DMS153 treated with DMSO at 0.1 percent for 48 hours (cell line): Measurements from ENCODE around the gene KCNA10.

ENCODE experiments used
- DNase-seq: peaks from one replicate; lab custom pipeline; 2025; ENCODE audit not compliant: unreplicated experiment; lab: John Stamatoyannopoulos, UW

The KCNA10 gene

DNA sequence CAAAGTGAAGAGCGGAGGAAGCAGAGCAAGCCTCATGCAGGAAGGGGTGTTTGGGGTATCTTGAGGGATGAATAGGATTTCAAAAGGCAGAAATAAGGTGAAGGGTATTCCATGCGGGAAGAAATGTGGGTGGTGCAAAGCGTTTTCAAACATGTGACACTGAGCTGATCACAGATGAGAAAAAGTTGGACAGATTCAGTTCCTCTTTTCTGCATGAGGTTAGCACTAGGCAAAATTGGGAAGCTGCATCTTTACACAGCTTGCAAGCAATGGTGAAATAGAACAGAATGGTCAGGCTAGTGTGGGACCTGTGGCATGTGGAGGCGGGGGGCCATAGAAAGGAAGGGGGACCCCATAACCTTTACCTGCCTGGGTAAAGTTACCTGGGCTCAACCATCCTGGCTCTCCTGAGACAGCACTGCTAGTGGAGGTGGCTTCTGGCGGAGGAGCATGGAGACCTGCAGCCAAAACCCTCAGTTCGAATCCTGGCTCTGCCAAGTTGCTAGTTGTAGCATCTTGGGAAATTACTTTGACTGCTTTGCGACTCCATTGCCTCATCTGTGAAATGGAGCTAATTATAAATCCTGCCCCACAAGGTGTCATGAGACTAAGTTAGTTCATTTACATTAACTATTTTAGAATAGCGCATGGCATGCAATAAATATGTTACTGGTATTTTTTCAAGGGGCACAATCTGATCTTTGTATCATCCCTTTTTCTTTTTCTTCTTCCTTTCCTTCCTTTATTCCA is 16.4 kb downstream of the KCNA10 start:
- DNase-seq = no peak

GRCh38 chr1:110501488-110502132 is 17.4 kb downstream of the KCNA10 start:
- DNase-seq = no peak

GRCh38 chr1:110498270-110498669 is 20.7 kb downstream of the KCNA10 start:
- no peak for DNase-seq

DNA sequence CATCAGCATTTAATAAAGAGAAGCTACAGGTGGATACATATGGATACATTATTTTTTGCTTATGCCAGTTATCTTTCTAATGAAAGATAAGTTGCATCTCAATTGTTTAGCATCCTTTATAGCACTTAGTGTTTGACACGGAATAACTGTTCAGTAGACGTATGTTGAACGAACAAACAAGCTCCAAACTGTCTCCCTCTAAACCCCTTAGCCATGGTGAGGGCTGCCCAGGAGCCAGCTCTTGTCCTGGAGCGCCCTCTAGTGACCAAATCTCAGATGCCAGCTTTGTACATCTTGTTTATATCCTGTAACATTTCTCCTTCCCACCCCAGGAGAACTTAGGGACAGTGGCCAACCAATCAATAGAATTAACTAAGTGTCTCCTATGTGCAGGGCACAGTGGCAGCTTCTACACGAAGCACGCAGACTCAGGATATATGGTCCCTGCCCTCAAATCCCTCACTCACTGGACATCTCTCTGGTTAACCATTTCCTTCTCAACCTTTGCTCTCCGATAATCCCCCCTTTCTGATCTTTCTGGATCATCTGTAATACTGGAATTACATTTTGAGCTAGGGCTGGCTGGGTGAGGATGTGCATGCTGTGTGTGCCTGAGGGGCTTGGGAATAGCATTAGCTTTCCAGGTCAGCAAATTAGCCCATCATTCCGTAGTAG is 22.9 kb downstream of the KCNA10 start:
- peak; percentile 59 for DNase-seq

DNA sequence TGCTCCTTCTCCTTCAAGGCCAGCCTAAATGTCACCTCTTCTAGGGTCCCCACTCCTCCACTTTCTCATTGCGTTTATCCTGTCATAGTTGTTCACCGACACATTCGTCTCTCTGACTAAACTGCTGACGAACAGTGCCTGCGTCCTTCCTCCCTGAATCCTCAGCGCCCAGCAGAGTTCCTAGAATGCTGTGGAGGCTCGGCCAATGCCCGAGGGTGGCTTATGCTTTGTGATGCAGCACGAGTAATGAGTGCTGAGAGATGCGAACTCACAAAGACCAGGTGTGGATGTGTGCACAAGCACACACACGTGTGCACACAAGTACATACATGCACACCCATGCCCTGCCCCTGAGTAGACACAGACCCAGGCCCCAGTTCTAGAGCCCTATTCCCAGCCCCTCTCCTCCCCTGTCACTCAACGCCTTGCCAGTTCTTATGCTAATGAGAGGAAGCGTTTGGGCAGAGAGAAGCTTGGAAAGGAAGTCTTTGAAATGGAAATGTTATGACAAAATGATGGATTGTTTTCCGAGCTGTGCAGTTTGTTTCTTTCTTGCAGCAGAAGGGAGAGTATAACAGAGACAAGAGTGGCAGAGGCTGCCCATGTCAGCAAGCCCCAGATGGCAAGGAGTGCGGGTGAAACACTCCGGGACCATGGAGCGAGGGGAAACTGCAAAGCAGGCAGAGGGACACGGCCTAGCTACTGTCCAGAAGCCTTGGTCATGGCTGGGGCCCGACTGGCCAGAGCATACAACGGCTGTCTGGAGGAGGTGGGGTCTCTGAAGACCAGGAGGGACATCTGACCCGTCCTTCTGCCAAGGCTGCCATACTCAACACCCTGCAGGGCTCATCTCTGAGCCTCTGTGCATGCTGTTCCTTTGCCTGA is 24.2 kb downstream of the KCNA10 start:
- no peak for DNase-seq

GRCh38 chr1:110494036-110494435 is 24.9 kb downstream of the KCNA10 start:
- no peak for DNase-seq

DNA sequence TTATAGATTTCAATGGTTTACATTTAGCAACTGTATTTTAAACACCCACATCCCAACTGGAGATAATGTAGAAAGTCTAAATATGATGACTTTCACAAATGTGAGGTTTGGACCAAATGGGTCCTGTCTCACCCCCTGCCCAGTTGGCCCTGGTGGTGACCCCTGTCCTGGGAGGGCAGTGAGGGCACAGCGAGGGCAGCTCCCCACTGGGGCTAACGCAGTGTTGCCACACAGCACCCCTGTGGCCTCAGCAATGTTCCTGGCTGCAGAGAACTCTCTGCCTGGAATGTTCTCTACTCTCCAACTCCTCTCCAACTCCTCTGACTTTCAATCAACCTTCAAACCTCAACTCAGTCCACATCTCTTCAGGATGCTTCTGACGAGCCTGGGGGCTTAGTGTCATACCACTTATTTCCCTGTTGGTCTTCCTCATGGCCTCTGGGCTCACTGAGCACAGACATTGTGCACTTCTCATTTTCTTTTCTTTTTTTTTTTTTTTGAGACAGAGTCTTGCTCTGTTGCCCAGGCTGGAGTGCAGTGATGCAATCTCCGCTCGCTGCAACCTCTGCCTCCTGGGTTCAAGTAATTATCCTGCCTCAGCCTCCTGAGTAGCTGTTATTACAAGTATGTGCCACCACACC is 25.8 kb downstream of the KCNA10 start:
- DNase-seq = no peak

- DNase-seq = no peak
These were observed 26.4 kb downstream of the KCNA10 start for GRCh38 chr1:110492573-110492972.

DNA sequence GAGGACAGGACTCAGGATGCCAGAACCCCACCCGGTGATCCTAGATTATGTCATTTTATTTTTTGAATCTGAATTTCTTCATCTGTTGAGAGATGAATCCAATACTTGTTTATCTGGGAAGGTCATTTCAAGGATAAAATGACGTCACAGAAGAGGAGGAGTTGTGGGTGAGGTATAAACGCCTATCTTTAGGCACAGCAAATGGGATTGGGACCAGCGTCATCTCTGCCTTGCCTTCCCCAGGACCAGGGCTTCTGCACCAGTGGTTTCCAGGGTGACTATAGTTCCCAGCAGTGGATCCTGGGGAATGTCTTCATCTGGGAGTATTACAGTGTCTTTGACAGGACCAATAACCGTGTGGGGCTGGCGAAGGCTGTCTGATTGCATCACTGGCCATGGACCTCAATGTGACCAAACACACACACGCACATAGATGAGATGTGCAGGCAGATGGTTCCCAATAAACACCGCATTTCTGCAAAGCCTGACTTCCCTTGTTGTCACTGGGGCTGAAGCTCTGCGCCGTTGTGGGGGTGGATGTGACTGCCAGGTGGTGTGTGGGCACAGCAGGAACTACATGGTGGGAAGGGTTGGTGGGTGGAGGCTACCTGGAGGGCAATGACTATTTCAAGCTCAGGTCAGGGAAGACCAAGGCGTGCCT is 28.1 kb downstream of the KCNA10 start:
- no peak for DNase-seq

GRCh38 chr1:110489973-110490542 is 28.9 kb downstream of the KCNA10 start:
- no peak for DNase-seq

DNA sequence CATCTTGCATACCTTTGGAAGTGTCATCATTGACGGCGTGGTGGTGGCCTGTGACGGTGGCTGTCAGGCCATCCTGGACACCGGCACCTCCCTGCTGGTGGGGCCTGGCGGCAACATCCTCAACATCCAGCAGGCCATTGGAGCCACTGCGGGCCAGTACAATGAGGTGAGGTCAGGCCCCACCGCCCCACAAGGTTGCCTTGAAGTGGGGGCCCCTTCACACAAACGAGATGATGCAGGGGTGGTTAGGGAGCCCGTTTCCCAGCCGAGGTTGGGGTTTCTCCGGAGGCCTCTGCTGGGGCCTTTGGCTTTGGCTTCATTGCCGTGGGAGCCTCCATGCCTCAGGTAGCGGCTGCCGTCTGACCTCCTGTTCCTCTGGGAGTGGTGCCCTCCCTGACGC is 29.6 kb downstream of the KCNA10 start:
- no peak for DNase-seq

DNA sequence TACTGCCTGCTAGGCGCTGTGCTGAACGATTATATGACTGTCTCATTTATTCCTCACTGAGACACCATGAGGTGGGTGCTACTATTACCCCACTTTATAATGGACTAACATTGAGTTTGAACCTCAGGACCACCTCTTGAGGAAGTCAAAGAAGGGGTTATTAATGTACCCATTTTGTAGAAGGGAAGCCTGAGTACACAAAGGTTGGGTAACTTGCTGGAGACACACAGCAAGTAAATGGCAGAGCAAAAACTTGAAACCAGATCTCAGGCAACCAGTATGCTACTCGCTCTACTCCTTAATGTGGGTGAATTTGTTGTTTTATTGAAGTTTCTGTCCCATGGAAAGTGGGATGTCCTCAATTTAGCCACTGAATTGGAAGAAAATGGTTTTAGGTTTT is 30.1 kb downstream of the KCNA10 start:
- DNase-seq = no peak

GRCh38 chr1:110488161-110488560 is 30.8 kb downstream of the KCNA10 start:
- DNase-seq = no peak

- DNase-seq = no peak
These were observed 31.2 kb downstream of the KCNA10 start for GRCh38 chr1:110487726-110488125.

GRCh38 chr1:110485725-110486124 is 33.2 kb downstream of the KCNA10 start:
- DNase-seq = no peak

GRCh38 chr1:110484801-110485200 is 34.2 kb downstream of the KCNA10 start:
- no peak for DNase-seq

DNA sequence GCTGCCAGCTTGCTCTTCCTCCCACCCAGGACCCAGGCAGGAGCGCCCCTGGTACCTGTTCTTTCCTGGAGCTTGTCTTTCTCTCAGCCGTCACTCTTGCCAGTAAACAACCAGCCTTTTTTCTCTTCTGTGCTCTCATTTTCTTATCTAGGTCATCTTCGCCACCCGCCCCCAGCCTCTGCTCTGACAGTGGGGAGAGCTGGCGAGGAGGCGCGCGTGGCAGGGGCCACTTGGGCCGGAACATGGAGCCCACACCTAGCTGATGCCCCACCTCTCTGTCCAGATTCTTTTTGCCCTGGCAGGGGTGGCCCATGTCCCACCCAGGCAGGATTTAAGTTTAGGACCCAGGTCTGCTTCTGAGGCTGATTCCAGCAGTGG is 35.7 kb downstream of the KCNA10 start:
- DNase-seq = no peak

- no peak for DNase-seq
These were observed 36.2 kb downstream of the KCNA10 start for GRCh38 chr1:110482662-110483307.

DNA sequence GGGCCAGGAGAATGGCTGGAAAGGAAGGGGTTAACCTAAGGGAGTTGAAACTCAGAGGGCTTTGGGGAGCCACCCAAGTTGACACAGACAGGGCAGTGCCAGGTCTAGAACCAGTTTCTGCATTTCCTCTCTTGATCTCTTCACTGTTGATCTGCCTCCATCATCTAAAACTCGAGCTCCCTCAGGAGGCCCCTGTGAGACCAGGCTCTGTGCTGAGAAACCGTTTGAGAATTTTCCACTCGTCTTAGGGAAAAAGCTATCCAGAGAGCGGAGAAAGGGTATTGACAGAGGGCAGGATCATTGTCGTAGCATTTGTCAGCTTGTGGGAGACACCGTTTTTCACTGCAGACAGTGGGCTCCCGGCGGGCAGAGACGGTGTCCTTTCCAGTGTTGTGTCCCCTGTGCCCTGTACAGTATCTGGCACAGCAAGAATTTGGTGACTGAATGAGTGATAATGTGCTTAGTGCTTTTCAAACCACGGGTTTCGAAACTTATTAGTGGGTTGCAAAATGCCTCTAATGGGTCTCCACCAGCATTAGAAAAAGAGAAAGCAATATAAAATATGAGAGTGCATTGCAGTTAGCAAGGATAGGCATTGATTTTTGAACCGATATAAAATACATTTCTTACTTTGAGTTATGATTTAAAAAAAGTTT is 36.9 kb downstream of the KCNA10 start:
- no peak for DNase-seq
